H1 (cell line): ENCODE measurements around the gene SEC16A. TPM values are rescaled to one million over a fixed set of nuclear protein-coding genes. Genes with fewer than 3 reads are reported as not detected.

Experiments
- CTCF ChIA-PET: fragments of 300-600 bp; sonication (Branson Sonifier 250); formaldehyde crosslinking; loops from one replicate; lab custom pipeline; 2021; ENCODE audit not compliant: partially characterized antibody; lab: Charles Lee
- POLR2A ChIA-PET: fragments of 300-600 bp; sonication (Branson Sonifier 250); formaldehyde crosslinking; loops from one replicate; lab custom pipeline; 2021; ENCODE audit warnings: inconsistent platforms; ENCODE audit not compliant: partially characterized antibody; lab: Charles Lee
- DNase-seq, 2 experiments: peaks; one replicate each; pipeline versions ENCODE4 v3.0.0 to v3.0.0-alpha.2; 2010 to 2022; ENCODE audit warnings: low spot score in 2 of 2, low read depth in 1 of 2, mixed read lengths in 1 of 2
- FAIRE-seq: peaks from 2 replicates; lab custom pipeline; 2011; peaks lifted over from hg19 to GRCh38; lab: Jason Lieb, UNC
- H2AFZ ChIP-seq: 2 replicates; pipeline ENCODE4 v1.8.1; 2012; ENCODE audit warnings: low read length, inconsistent platforms
- H2AK5ac ChIP-seq: 2 replicates; pipeline ENCODE4 v1.6.1; 2013; ENCODE audit warnings: low read depth, low read length
- H2BK120ac ChIP-seq: replicated peaks from 2 replicates; pipeline ENCODE3; 2013; ENCODE audit warnings: low read depth, low read length, inconsistent platforms
- H2BK12ac ChIP-seq: 2 replicates; pipeline ENCODE4 v1.6.1; 2013; ENCODE audit warnings: low read depth, low read length
- H2BK15ac ChIP-seq: 2 replicates; pipeline ENCODE4 v1.6.1; 2013; ENCODE audit warnings: low read length
- H2BK20ac ChIP-seq: 2 replicates; pipeline ENCODE4 v1.6.1; 2013; ENCODE audit warnings: low read length
- H2BK5ac ChIP-seq: 2 replicates; pipeline ENCODE4 v1.6.1; 2013; ENCODE audit warnings: low read depth, low read length
- H3K14ac ChIP-seq: 2 replicates; pipeline ENCODE4 v1.6.1; 2013; ENCODE audit warnings: inconsistent platforms; ENCODE audit not compliant: insufficient read length
- H3K18ac ChIP-seq: 2 replicates; pipeline ENCODE4 v1.6.1; 2013; ENCODE audit warnings: low read length; ENCODE audit errors: extremely low read depth
- H3K23ac ChIP-seq: 2 replicates; pipeline ENCODE4 v1.6.1; 2013; ENCODE audit warnings: inconsistent platforms; ENCODE audit not compliant: insufficient read length
- H3K23me2 ChIP-seq: 2 replicates; pipeline ENCODE4 v1.6.1; 2013; ENCODE audit warnings: low read depth, low read length
- H3K27ac ChIP-seq: 2 replicates; pipeline ENCODE4 v1.6.1; 2011; ENCODE audit warnings: low read depth, low read length, inconsistent platforms
- H3K27me3 ChIP-seq, 4 experiments: replicated peaks in 1 of 4; 1 replicate in 1 of 4; 2 replicates in 3 of 4; pipeline versions ENCODE4 v1.6.1 to v1.8.1; 2011 to 2013; ENCODE audit warnings: low read length in 3 of 4, mild to moderate bottlenecking in 3 of 4, inconsistent platforms in 2 of 4, mixed read lengths in 2 of 4, moderate library complexity in 1 of 4; ENCODE audit not compliant: control insufficient read depth in 3 of 4, insufficient read depth in 3 of 4; ENCODE audit errors: extremely low read depth in 1 of 4
- H3K36me3 ChIP-seq, 4 experiments: 2 replicates each; pipeline versions ENCODE4 v1.6.1 to v1.8.1; 2011 to 2013; ENCODE audit warnings: mild to moderate bottlenecking in 4 of 4, low read length in 3 of 4, moderate library complexity in 2 of 4, control low read depth in 1 of 4, inconsistent platforms in 1 of 4; ENCODE audit not compliant: insufficient read depth in 4 of 4, control insufficient read depth in 2 of 4
- H3K4ac ChIP-seq: replicated peaks from 2 replicates; pipeline ENCODE3; 2013; ENCODE audit warnings: low read length, low read depth, mixed read lengths, inconsistent platforms; ENCODE audit not compliant: insufficient read length
- H3K4me1 ChIP-seq, 4 experiments: replicated peaks in 1 of 4; 1 replicate in 1 of 4; 2 replicates in 3 of 4; pipeline versions ENCODE4 v1.6.1 to v1.8.1; 2011 to 2013; ENCODE audit warnings: low read length in 3 of 4, inconsistent platforms in 2 of 4, mixed read lengths in 1 of 4; ENCODE audit not compliant: insufficient read depth in 4 of 4, control insufficient read depth in 3 of 4
- H3K4me2 ChIP-seq, 2 experiments: 2 replicates each; pipeline versions ENCODE4 v1.6.1 to v1.8.1; 2011 to 2013; ENCODE audit warnings: low read depth in 2 of 2, low read length in 2 of 2, control low read depth in 1 of 2, inconsistent platforms in 1 of 2, mild to moderate bottlenecking in 1 of 2; ENCODE audit not compliant: insufficient read depth in 1 of 2
- H3K4me3 ChIP-seq, 4 experiments: fragments of 200-600, 300-600 bp in 1 of 4; sonication (generic), shearing (Covaris generic), sonication (Bioruptor Twin) in 1 of 4; 2 replicates each; pipeline versions ENCODE4 v1.5.1 to v1.8.1; 2011 to 2016; ENCODE audit warnings: low read length in 4 of 4, low read depth in 3 of 4, control low read depth in 2 of 4, inconsistent platforms in 2 of 4, mild to moderate bottlenecking in 2 of 4, mixed read lengths in 1 of 4, moderate library complexity in 1 of 4; ENCODE audit not compliant: insufficient read depth in 2 of 4; ENCODE audit errors: extremely low read depth in 1 of 4
- H3K56ac ChIP-seq: replicated peaks from 2 replicates; pipeline ENCODE3; 2013; ENCODE audit warnings: low read depth, mild to moderate bottlenecking, mixed read lengths, low read length, inconsistent platforms; ENCODE audit not compliant: insufficient read length
- H3K79me1 ChIP-seq: 2 replicates; pipeline ENCODE4 v1.6.1; 2013; ENCODE audit warnings: low read depth, low read length, control low read depth
- H3K79me2 ChIP-seq, 2 experiments: 2 replicates each; pipeline versions ENCODE4 v1.6.1 to v1.8.1; 2012 to 2013; ENCODE audit warnings: low read length in 2 of 2, mild to moderate bottlenecking in 2 of 2, inconsistent platforms in 1 of 2; ENCODE audit not compliant: insufficient read depth in 2 of 2, control insufficient read depth in 1 of 2
- H3K9ac ChIP-seq, 4 experiments: replicated peaks in 1 of 4; 1 replicate in 1 of 4; 2 replicates in 3 of 4; pipeline versions ENCODE4 v1.6.1 to v1.8.1; 2011 to 2013; ENCODE audit warnings: low read depth in 3 of 4, low read length in 3 of 4, control low read depth in 2 of 4, mild to moderate bottlenecking in 2 of 4, moderate library complexity in 2 of 4, inconsistent platforms in 1 of 4; ENCODE audit errors: extremely low read depth in 1 of 4
- H3K9me3 ChIP-seq, 2 experiments: 2 replicates each; pipeline versions ENCODE4 v1.6.1 to v1.8.1; 2012 to 2013; ENCODE audit warnings: mild to moderate bottlenecking in 2 of 2, moderate library complexity in 2 of 2, control low read depth in 1 of 2, inconsistent platforms in 1 of 2, low read depth in 1 of 2, low read length in 1 of 2, mixed read lengths in 1 of 2; ENCODE audit not compliant: insufficient read depth in 2 of 2
- H4K20me1 ChIP-seq, 2 experiments: replicated peaks in 1 of 2; 2 replicates each; pipeline versions ENCODE3 to v1.8.1; 2011 to 2013; ENCODE audit warnings: inconsistent platforms in 2 of 2, low read length in 2 of 2, mild to moderate bottlenecking in 1 of 2; ENCODE audit not compliant: insufficient read depth in 2 of 2, control insufficient read depth in 1 of 2
- H4K5ac ChIP-seq: 2 replicates; pipeline ENCODE4 v1.6.1; 2013; ENCODE audit warnings: low read length, low read depth, mixed read lengths, inconsistent platforms; ENCODE audit not compliant: insufficient read length
- H4K8ac ChIP-seq: 2 replicates; pipeline ENCODE4 v1.8.0; 2013; ENCODE audit warnings: mild to moderate bottlenecking, moderate library complexity, low read length, inconsistent platforms; ENCODE audit not compliant: insufficient read depth; ENCODE audit errors: extremely low read depth
- H4K91ac ChIP-seq: replicated peaks from 2 replicates; pipeline ENCODE3; 2013; ENCODE audit warnings: low read length, mixed read lengths, inconsistent platforms; ENCODE audit not compliant: insufficient read length
- GABPA ChIP-seq: IDR thresholded peaks from 2 replicates; pipeline ENCODE4 v1.6.1; 2011; ENCODE audit warnings: mild to moderate bottlenecking, low read length, moderate library complexity, borderline replicate concordance; ENCODE audit not compliant: insufficient read depth
- KDM4A ChIP-seq: IDR thresholded peaks from one replicate; pipeline ENCODE4 v1.7.1; 2012; ENCODE audit warnings: low read depth, mild to moderate bottlenecking, moderate library complexity, low read length, inconsistent platforms; ENCODE audit not compliant: severe bottlenecking
- RXRA ChIP-seq: IDR thresholded peaks from 2 replicates; pipeline ENCODE4 v1.6.1; 2011; ENCODE audit warnings: low read depth, mild to moderate bottlenecking, low read length, moderate library complexity; ENCODE audit not compliant: insufficient read depth
- SIX5 ChIP-seq: IDR thresholded peaks from 2 replicates; pipeline ENCODE4 v1.6.1; 2011; ENCODE audit warnings: mild to moderate bottlenecking, low read depth, low read length
- WGBS, 2 experiments: shearing (Covaris generic) in 1 of 2; methylation state at CpG; one replicate each; pipeline versions ENCODE4 v1.1.6 to v1.1.7; 2013 to 2015; ENCODE audit warnings: low lambda C conversion rate in 2 of 2, mixed read lengths in 2 of 2, inconsistent platforms in 1 of 2, low coverage in 1 of 2, missing lambda C conversion rate in 1 of 2; ENCODE audit not compliant: insufficient replicate concordance in 2 of 2, insufficient coverage in 1 of 2, insufficient read length in 1 of 2; ENCODE audit errors: extremely low coverage in 1 of 2, missing lambda C conversion rate in 1 of 2; 5-methylcytosine and 5-hydroxymethylcytosine counted together
- polyA plus RNA-seq, 7 experiments: library from polyadenylated mRNA; depleted of rRNA in 3 of 7; stranded (reverse) in 5 of 7; unstranded in 2 of 7; fragments of >200 nt in 5 of 7; fragments of 200-250 nt in 2 of 7; gene quantifications; 1 replicate in 5 of 7; 2 replicates in 1 of 7; 4 replicates in 1 of 7; pipeline versions ENCODE4 v1.2.1 to v1.2.3, GENCODE V29; 2011 to 2013; ENCODE audit warnings: missing spikeins in 2 of 7, mixed read lengths in 2 of 7
- total RNA-seq: library from RNA; stranded (reverse); fragmentation: NEBNext Ultra II Directional; extraction: Animal tissue kit (Norgen Biotek cat#: 25700); gene quantifications from 2 replicates; pipeline ENCODE4 v1.2.1, GENCODE V29; 2021
- TF ChIP-seq, protein P1 (sequence below): IDR thresholded peaks from 2 replicates; pipeline ENCODE4 v1.6.1; 2012; ENCODE audit warnings: inconsistent platforms
- TF ChIP-seq, protein P2 (sequence below): IDR thresholded peaks from 2 replicates; pipeline ENCODE4 v1.6.1; 2012; ENCODE audit warnings: inconsistent platforms

Gene SEC16A
- total and polyA plus RNA-seq, 2 of the 8 experiments (the other 6 are each of a cell fraction or from before 2014, with no cell fraction given) = 21.6 to 49.0 TPM

DNA sequence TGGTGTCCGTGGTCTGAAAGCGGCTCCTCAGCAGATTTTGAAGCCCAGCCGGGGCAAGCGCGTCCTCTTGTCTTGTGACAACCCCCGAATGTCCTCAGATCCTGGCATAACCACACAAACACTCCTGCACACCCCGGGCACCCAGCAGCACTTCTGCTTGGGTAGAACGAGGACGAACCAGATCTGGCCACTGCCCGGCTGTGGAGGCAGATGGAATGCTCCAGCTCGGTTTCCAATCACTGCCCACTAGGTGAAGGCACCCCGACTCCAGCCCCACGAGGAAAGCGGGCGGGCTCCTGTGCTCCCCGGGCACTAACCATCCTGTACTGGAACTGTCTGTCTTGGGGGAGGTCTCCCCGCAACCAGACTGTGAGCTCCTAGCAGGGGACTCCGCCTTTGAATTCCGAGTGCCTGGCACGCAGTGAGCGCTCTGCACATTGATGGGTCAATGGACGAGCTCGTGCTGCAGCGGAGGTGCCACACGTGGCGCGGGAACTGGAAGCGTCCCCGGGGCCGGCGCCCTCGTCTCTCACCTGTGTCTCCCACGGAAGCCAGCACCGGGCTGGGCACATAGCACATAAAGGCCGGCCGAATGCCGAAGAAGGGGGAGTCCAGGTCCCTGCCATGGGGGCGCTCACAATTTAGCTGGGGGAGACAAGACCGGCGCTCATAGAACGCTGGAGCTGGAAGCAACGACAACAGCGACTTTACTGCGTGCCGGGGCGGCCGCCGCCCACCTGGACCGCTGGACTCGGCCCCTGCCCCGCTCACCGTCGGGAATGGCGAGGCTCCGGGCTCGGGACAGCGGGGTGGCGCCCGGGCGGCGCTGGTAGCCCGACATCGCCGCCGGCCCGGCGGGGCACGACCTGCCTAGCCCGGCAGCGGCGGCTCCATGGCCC lies 73.0 kb downstream of the SEC16A start:
- peak overlapping the region; percentile 71 for H3K27ac ChIP-seq
- peaks cover 13 to 17% of the 10 kb centered on the region in 2 experiments for H4K20me1 ChIP-seq
- CTCF ChIA-PET = interaction anchor here (0.7 to 2.0 kb wide), 10 partner anchors 9 to 220 kb away, joined by 3 to 10 read pairs (median 3); partner anchors contain the start of gene DNLZ
- WGBS, 2 experiments = 22% methylated on average over 52 of the region's 71 CpGs; no CpG with 5 or more reads in 1 of the 2 experiments
- H4K5ac ChIP-seq = no peak overlapping the region
- no peak overlapping the region for H2AFZ ChIP-seq
- no peak overlapping the region for H2BK120ac ChIP-seq
- peak overlapping the region; percentile 65 for H4K91ac ChIP-seq
- H2BK12ac ChIP-seq = no peak overlapping the region
- no peak overlapping the region for H2AK5ac ChIP-seq
- TF ChIP-seq, protein P1, sequence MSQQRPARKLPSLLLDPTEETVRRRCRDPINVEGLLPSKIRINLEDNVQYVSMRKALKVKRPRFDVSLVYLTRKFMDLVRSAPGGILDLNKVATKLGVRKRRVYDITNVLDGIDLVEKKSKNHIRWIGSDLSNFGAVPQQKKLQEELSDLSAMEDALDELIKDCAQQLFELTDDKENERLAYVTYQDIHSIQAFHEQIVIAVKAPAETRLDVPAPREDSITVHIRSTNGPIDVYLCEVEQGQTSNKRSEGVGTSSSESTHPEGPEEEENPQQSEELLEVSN = peak; percentile 86
- peak; percentile 60 for TF ChIP-seq KDM4A
- TF ChIP-seq GABPA = 0 out of 2 replicates have a peak, but pooled peaks have one; percentile 11
- TF ChIP-seq, protein P2, sequence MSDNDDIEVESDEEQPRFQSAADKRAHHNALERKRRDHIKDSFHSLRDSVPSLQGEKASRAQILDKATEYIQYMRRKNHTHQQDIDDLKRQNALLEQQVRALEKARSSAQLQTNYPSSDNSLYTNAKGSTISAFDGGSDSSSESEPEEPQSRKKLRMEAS = peak; percentile 91
- no peak for TF ChIP-seq RXRA
- no peak for TF ChIP-seq SIX5
- FAIRE-seq (no peak), DNase-seq (peak in 1 of 2 experiments; percentile 60)
- H3K4me1 ChIP-seq = peaks cover 0 to 3% (median 3%) of the 10 kb centered on the region in 4 experiments; a peak in 4 of 7 replicates
- H2BK20ac ChIP-seq = no peak overlapping the region
- H3K56ac ChIP-seq = peak overlapping the region; percentile 80
- H3K4me3 ChIP-seq = peak overlapping the region; percentile 75 to 93 (median 90)
- H2BK5ac ChIP-seq = peak overlapping the region; percentile 71; the same call in 1 of the 2 replicates
- POLR2A ChIA-PET = interaction anchor here (0.7 to 8.0 kb wide), 28 partner anchors 8 to 219 kb away, joined by 3 to 123 read pairs (median 4); partner anchors contain the start of genes CARD9, DNLZ and SNAPC4
- peaks cover 20% of the 10 kb centered on the region for H3K79me1 ChIP-seq
- H2BK15ac ChIP-seq = no peak overlapping the region
- H3K9ac ChIP-seq = peak overlapping the region; percentile 68 to 85 (median 80)
- 0 out of 2 replicates have a peak overlapping the region, but pooled peaks have one; percentile 32 for H3K18ac ChIP-seq
- peak overlapping the region; percentile 33 for H3K4ac ChIP-seq
- H3K23me2 ChIP-seq = peaks cover 9% of the 10 kb centered on the region
- peak overlapping the region; percentile 68 to 94 for H3K4me2 ChIP-seq
- H3K23ac ChIP-seq = no peak overlapping the region
- no peak overlapping the region for H3K14ac ChIP-seq
- peak overlapping the region; percentile 81 for H4K8ac ChIP-seq
- peaks cover 21 to 50% (median 41%) of the 10 kb centered on the region in 4 experiments for H3K36me3 ChIP-seq
- peaks cover 11 to 53% of the 10 kb centered on the region in 2 experiments for H3K79me2 ChIP-seq
- no peaks in the 10 kb centered on the region for H3K27me3 ChIP-seq
- no peaks in the 10 kb centered on the region for H3K9me3 ChIP-seq
